Gastrocnemius medialis (tissue), 4 donors: ENCODE data around the gene NACAD. TPM values are rescaled to one million over a fixed set of nuclear protein-coding genes. Genes with fewer than 3 reads are reported as not detected.
"Not testable (repeated sequence)": the region's sequence is repeated elsewhere in the genome, so short reads cannot be mapped to it uniquely, and the experiment has no call there.

Source experiments
- ATAC-seq, 2 donors: fragments of 150-250 bp; one replicate each; pipeline ENCODE4 v1.9.1; 2016
- DNase-seq, 2 donors: peaks; one replicate each; pipeline ENCODE4 v3.0.0-alpha.2; 2019
- H3K27ac ChIP-seq, 4 donors: fragments of 200-600 bp; sonication (generic); 1 replicate in 1 of 4; 2 replicates in 3 of 4; pipeline ENCODE4 v1.5.1; 2016 to 2018; ENCODE audit warnings: mild to moderate bottlenecking in 2 of 4, moderate library complexity in 1 of 4
- H3K27me3 ChIP-seq, 3 donors: fragments of 200-600 bp; sonication (generic) in 2 of 3; 1 replicate in 1 of 3; 2 replicates in 2 of 3; pipeline versions ENCODE4 v1.5.1 to v1.6.0; 2016 to 2019; ENCODE audit warnings: mild to moderate bottlenecking in 1 of 3, moderate library complexity in 1 of 3
- H3K36me3 ChIP-seq, 2 donors: fragments of 200-600 bp; sonication (generic) in 1 of 2; one replicate each; pipeline ENCODE4 v1.5.1; 2017 to 2018
- H3K4me1 ChIP-seq, 2 donors: fragments of 200-600 bp; sonication (generic) in 1 of 2; one replicate each; pipeline ENCODE4 v1.5.1; 2016 to 2017; ENCODE audit warnings: mild to moderate bottlenecking in 2 of 2
- H3K4me3 ChIP-seq, 4 donors: fragments of 200-600 bp; sonication (generic) in 3 of 4; 1 replicate in 1 of 4; 2 replicates in 3 of 4; pipeline ENCODE4 v1.5.1; 2016 to 2019; ENCODE audit warnings: mild to moderate bottlenecking in 2 of 4
- H3K9me3 ChIP-seq, 3 donors: fragments of 200-600 bp; sonication (generic) in 2 of 3; 1 replicate in 1 of 3; 2 replicates in 2 of 3; pipeline ENCODE4 v1.5.1; 2016 to 2019
- CTCF ChIP-seq, 5 experiments: fragments of 450-650 bp in 3 of 5; fragments of 200-600 bp in 2 of 5; sonication (generic) in 2 of 5; IDR thresholded peaks in 4 of 5; conservative IDR thresholded peaks in 1 of 5; 1 replicate in 4 of 5; 2 replicates in 1 of 5; pipeline ENCODE4 v1.5.1; 2016 to 2019; ENCODE audit warnings: antibody characterized with exemption in 5 of 5, mild to moderate bottlenecking in 3 of 5, moderate library complexity in 3 of 5
- POLR2A ChIP-seq, 2 donors: fragments of 450-650 bp; IDR thresholded peaks; one replicate each; pipeline ENCODE4 v1.6.1; 2017; ENCODE audit warnings: antibody characterized with exemption in 2 of 2, mild to moderate bottlenecking in 2 of 2, moderate library complexity in 2 of 2
- in situ Hi-C, 4 donors: fragments of 200-750 bp; cut with MboI; loops; one replicate each; pipeline versions ENCODE4 v1.15.0 to v1.8.0; 2017; ENCODE audit warnings: low sequenced_read_pairs in 4 of 4
- intact Hi-C: fragments of 100-400 bp; cut with DNase I; formaldehyde crosslinking; loops from one replicate; pipeline ENCODE4 v1.15.1; 2023; ENCODE audit warnings: low total_unique reads
- total RNA-seq, 4 donors: library from RNA; depleted of rRNA; stranded (reverse); fragments of >200 nt; gene quantifications; one replicate each; pipeline versions ENCODE4 v1.1.0 to v1.2.3, GENCODE V29; 2016

Gene NACAD
- total RNA-seq, 4 donors from 2014 or later = 0.46 to 1.5 (median 1.1) TPM

DNA sequence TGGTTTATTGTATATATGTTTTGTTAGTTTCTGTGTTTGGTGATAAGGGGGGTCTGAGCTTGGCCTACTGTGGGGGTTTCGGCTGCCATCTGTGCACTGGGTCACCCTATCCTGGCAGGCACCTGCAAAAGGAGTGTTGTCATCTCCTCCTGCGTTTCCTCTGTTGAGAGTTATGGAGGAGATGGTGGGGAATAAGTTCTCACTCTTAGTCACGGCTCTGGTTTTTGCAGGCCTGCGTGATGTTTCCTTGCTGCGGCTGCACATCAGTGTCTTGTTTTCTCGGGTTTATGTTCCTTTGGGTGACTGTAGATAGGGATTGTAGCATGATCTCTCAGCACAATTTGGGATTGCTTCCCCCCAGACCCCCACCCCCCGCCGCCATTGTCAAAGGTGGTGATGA is 52.0 kb downstream of the NACAD start:
- TF ChIP-seq CTCF (IDR thresholded peaks at IDR 0.05 in 4 of 5, conservative IDR thresholded peaks at IDR 0.05 in 1 of 5) = no peak
- no peak for TF ChIP-seq POLR2A (IDR thresholded peaks at IDR 0.05)
- Histone ChIP-seq H3K4me1 (peaks cover 12% of the 10 kb centered on the region in 2 donors), H3K27me3 (no peaks in the 10 kb centered on the region), H3K9me3 (no peaks in the 10 kb centered on the region), H3K4me3 (no peak overlapping the region), H3K27ac (no peak overlapping the region), H3K36me3 (peaks cover 0 to 31% of the 10 kb centered on the region in 2 donors)
- intact Hi-C loops = no loop called here
- no peak for DNase-seq
- in situ Hi-C loops = no loop called here
- ATAC-seq = no peak

GRCh38 chr7:45036317-45036716 is 52.5 kb downstream of the NACAD start:
- in situ Hi-C loops = no loop called here
- TF ChIP-seq CTCF (IDR thresholded peaks at IDR 0.05 in 4 of 5, conservative IDR thresholded peaks at IDR 0.05 in 1 of 5) (no peak), POLR2A (IDR thresholded peaks at IDR 0.05) (no peak)
- ATAC-seq = no peak

DNA sequence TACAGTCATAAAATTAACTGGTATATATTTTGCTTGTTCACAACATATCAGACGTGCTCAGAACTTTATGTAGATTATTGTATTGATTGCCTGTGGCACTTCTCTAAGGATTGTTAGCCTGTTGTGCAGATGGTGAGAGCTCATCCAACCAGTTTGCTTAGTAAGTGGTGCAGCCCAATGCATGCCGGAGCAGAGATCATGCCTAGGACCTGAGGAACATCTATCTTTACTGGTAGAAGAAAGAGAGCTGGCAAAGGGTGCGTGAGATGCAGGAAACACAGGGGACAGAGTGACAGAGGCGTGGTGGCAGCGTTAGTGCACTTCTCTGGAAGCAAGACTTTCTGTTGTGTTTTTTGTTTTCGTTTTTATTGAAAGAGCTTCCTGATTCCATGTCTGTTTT is 52.9 kb downstream of the NACAD start:
- Histone ChIP-seq H3K36me3 (peaks cover 0 to 22% of the 10 kb centered on the region in 2 donors), H3K27ac (no peak overlapping the region), H3K4me3 (no peak overlapping the region), H3K9me3 (no peaks in the 10 kb centered on the region), H3K27me3 (no peaks in the 10 kb centered on the region), H3K4me1 (peaks cover 12% of the 10 kb centered on the region in 2 donors)
- in situ Hi-C loops (no loop called here), intact Hi-C loops (no loop called here)
- DNase-seq (no peak), ATAC-seq (no peak)
- TF ChIP-seq POLR2A (IDR thresholded peaks at IDR 0.05) (no peak), CTCF (IDR thresholded peaks at IDR 0.05 in 4 of 5, conservative IDR thresholded peaks at IDR 0.05 in 1 of 5) (no peak)

More at GRCh38 chr7:45036317-45036716, 52.5 kb downstream of the NACAD start:
- H3K36me3 ChIP-seq = peaks cover 0 to 26% of the 10 kb centered on the region in 2 donors
- H3K4me3 ChIP-seq = no peak overlapping the region
- DNase-seq = no peak
- H3K4me1 ChIP-seq = peaks cover 12% of the 10 kb centered on the region in 2 donors
- no peaks in the 10 kb centered on the region for H3K9me3 ChIP-seq
- no peaks in the 10 kb centered on the region for H3K27me3 ChIP-seq
- no peak overlapping the region for H3K27ac ChIP-seq
- intact Hi-C loops = no loop called here

GRCh38 chr7:45035371-45035770 is 53.4 kb downstream of the NACAD start:
- TF ChIP-seq POLR2A (IDR thresholded peaks at IDR 0.05) (no peak), CTCF (IDR thresholded peaks at IDR 0.05 in 4 of 5, conservative IDR thresholded peaks at IDR 0.05 in 1 of 5) (no peak)
- Histone ChIP-seq H3K36me3 (peaks cover 0 to 19% of the 10 kb centered on the region in 2 donors), H3K27ac (no peak overlapping the region), H3K9me3 (no peaks in the 10 kb centered on the region), H3K27me3 (no peaks in the 10 kb centered on the region), H3K4me1 (peaks cover 12% of the 10 kb centered on the region in 2 donors), H3K4me3 (no peak overlapping the region)
- ATAC-seq = no peak
- DNase-seq = no peak
- intact Hi-C loops = no loop called here
- in situ Hi-C loops = no loop called here

- H3K27ac ChIP-seq, in situ Hi-C loops, H3K27me3 ChIP-seq, H3K4me3 ChIP-seq, ATAC-seq, H3K9me3 ChIP-seq, intact Hi-C loops, DNase-seq: not testable (repeated sequence)
- Histone ChIP-seq H3K36me3 (peaks cover 0 to 14% of the 10 kb centered on the region in 2 donors), H3K4me1 (peaks cover 12% of the 10 kb centered on the region in 2 donors)
Measured at GRCh38 chr7:45034710-45035109, 54.1 kb downstream of the NACAD start.
